ENCODE measurements around the gene PATJ.
"Not testable (repeated sequence)": the region's sequence is repeated elsewhere in the genome, so short reads cannot be mapped to it uniquely, and the experiment has no call there.

PATJ gene

DNA sequence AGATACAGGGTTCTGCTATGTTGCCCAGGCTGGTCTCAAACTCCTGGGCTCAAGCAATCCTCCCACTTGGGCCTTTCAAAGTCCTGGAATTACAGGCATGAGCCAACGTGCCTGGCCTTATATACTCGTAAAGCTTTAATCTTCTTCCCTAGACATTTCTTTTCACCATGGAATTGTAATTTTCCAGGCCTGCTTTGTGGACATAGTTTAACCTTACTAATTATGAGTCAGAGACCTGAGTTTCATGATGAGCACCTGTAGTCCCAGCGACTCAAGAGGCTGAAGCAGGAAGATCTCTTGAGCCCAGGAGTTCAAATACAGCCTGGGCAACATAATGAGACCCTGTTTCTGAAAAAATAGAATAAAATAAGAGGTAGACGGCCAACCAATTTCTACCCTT is 12.3 kb downstream of the PATJ start:
- Histone ChIP-seq H3K9ac (ENCODE audit: low read length) (no peak overlapping the region), H3K36me3 (ENCODE audit: insufficient read depth, low read length) (no peaks in the 10 kb centered on the region), H3K4me3 (ENCODE audit: low read depth in 1 of 2, low read length in 2 of 2) (no peak overlapping the region), H3K27ac (ENCODE audit: low read depth, low read length) (no peak overlapping the region), H3K9me3 (ENCODE audit: low read length) (no peaks in the 10 kb centered on the region), H3K27me3 (ENCODE audit: control insufficient read depth in 1 of 2, insufficient read depth in 2 of 2, low read length in 2 of 2) (no peaks in the 10 kb centered on the region), H3K4me1 (ENCODE audit: insufficient read depth, low read length) (no peaks in the 10 kb centered on the region)

GRCh38 chr1:61756773-61757172 is 14.5 kb downstream of the PATJ start:
- H3K4me1 ChIP-seq (ENCODE audit: insufficient read depth, low read length), result no peaks in the 10 kb centered on the region
- no peak overlapping the region for H3K9ac ChIP-seq (ENCODE audit: low read length)
- H3K4me3 ChIP-seq (ENCODE audit: low read depth in 1 of 2, low read length in 2 of 2), result no peak overlapping the region
- no peaks in the 10 kb centered on the region for H3K9me3 ChIP-seq (ENCODE audit: low read length)
- no peak overlapping the region for H3K27ac ChIP-seq (ENCODE audit: low read depth, low read length)
- H3K36me3 ChIP-seq (ENCODE audit: insufficient read depth, low read length), result no peaks in the 10 kb centered on the region
- H3K27me3 ChIP-seq (ENCODE audit: control insufficient read depth in 1 of 2, insufficient read depth in 2 of 2, low read length in 2 of 2), result no peaks in the 10 kb centered on the region

DNA sequence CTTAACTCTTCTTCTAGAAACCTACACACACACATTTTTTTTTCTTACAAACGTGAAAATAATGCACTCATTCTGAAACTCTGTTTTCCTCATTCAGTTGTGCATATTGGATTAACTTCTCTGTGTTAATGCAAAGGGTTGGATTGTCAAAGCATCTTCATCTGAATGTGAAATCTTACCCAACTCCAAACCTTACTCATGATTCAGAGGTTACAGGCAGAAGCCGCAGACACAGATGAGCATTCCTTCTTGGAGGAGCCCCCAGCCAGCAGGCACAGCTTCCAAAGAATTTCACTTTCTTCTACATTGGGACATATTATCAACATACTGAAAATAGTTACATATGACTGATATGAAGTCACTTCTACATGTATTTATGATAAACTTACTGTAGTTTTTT is 15.7 kb downstream of the PATJ start:
- Histone ChIP-seq H3K9me3 (ENCODE audit: low read length) (no peaks in the 10 kb centered on the region), H3K9ac (ENCODE audit: low read length) (no peak overlapping the region), H3K27me3 (ENCODE audit: control insufficient read depth in 1 of 2, insufficient read depth in 2 of 2, low read length in 2 of 2) (no peaks in the 10 kb centered on the region), H3K36me3 (ENCODE audit: insufficient read depth, low read length) (no peaks in the 10 kb centered on the region), H3K4me1 (ENCODE audit: insufficient read depth, low read length) (no peaks in the 10 kb centered on the region), H3K4me3 (ENCODE audit: low read depth in 1 of 2, low read length in 2 of 2) (no peak overlapping the region), H3K27ac (ENCODE audit: low read depth, low read length) (no peak overlapping the region)

- Histone ChIP-seq H3K9me3 (ENCODE audit: low read length) (no peaks in the 10 kb centered on the region), H3K27ac (ENCODE audit: low read depth, low read length) (no peak overlapping the region), H3K36me3 (ENCODE audit: insufficient read depth, low read length) (no peaks in the 10 kb centered on the region)
These were observed 27.9 kb downstream of the PATJ start for GRCh38 chr1:61770131-61770530.

GRCh38 chr1:61776091-61776490 is 33.8 kb downstream of the PATJ start:
- no peak overlapping the region for H3K27ac ChIP-seq (ENCODE audit: low read depth, low read length)
- no peaks in the 10 kb centered on the region for H3K4me1 ChIP-seq (ENCODE audit: insufficient read depth, low read length)
- H3K9ac ChIP-seq (ENCODE audit: low read length), result no peak overlapping the region
- H3K4me3 ChIP-seq (ENCODE audit: low read depth in 1 of 2, low read length in 2 of 2), result no peak overlapping the region
- H3K9me3 ChIP-seq (ENCODE audit: low read length), result no peaks in the 10 kb centered on the region
- H3K27me3 ChIP-seq (ENCODE audit: control insufficient read depth in 1 of 2, insufficient read depth in 2 of 2, low read length in 2 of 2), result no peaks in the 10 kb centered on the region
- no peaks in the 10 kb centered on the region for H3K36me3 ChIP-seq (ENCODE audit: insufficient read depth, low read length)

More at GRCh38 chr1:61770131-61770530, 27.9 kb downstream of the PATJ start:
- no peaks in the 10 kb centered on the region for H3K4me1 ChIP-seq (ENCODE audit: insufficient read depth, low read length)
- no peaks in the 10 kb centered on the region for H3K27me3 ChIP-seq (ENCODE audit: control insufficient read depth in 1 of 2, insufficient read depth in 2 of 2, low read length in 2 of 2)
- H3K9ac ChIP-seq (ENCODE audit: low read length), result no peak overlapping the region
- no peak overlapping the region for H3K4me3 ChIP-seq (ENCODE audit: low read depth in 1 of 2, low read length in 2 of 2)

DNA sequence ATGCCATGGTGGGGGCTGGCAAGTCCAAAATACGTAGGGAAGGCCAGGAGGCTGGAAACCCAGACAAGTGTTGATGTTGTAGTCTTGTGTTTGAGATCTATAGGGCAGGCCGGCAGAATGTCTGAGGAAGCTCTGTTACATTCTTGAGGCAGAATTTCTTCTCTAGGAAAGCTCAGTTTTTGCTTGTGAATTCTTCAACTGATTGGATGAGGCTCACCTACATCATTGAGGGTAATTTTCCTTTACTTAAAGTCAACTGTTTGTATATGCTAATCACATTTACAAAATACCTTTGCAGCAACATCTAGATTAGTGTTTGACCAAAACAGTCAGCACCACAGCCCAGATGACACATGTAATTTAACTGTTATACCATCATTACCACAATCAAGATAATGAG is 37.0 kb downstream of the PATJ start:
- H3K9me3 ChIP-seq (ENCODE audit: low read length), result no peaks in the 10 kb centered on the region
- H3K4me1 ChIP-seq (ENCODE audit: insufficient read depth, low read length), result no peaks in the 10 kb centered on the region
- H3K4me3 ChIP-seq (ENCODE audit: low read depth in 1 of 2, low read length in 2 of 2), result no peak overlapping the region
- no peak overlapping the region for H3K27ac ChIP-seq (ENCODE audit: low read depth, low read length)
- H3K27me3 ChIP-seq (ENCODE audit: control insufficient read depth in 1 of 2, insufficient read depth in 2 of 2, low read length in 2 of 2), result no peaks in the 10 kb centered on the region
- H3K36me3 ChIP-seq (ENCODE audit: insufficient read depth, low read length), result no peaks in the 10 kb centered on the region
- H3K9ac ChIP-seq (ENCODE audit: low read length), result no peak overlapping the region

DNA sequence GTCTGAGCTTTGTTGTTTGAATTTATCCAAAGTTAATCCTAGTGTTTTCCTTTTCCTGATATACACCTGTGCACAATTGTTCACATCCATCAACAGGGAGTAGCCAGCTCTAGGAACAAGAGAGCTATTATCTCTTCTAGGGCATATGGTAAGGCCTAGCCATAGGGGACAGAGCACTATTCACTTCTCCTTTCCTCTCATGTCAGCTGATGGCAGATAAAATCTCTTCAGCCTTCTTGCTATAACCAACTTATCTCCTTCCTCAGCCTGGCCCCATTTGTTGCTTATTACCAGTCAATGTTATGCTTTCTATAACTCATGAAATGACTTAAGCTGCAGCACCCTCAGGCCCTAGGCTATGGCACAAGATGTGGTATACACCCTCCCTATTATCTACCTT is 38.9 kb downstream of the PATJ start:
- no peak overlapping the region for H3K4me3 ChIP-seq (ENCODE audit: low read depth in 1 of 2, low read length in 2 of 2)
- H3K27ac ChIP-seq (ENCODE audit: low read depth, low read length), result no peak overlapping the region

GRCh38 chr1:61782771-61783170 is 40.5 kb downstream of the PATJ start:
- H3K36me3 ChIP-seq (ENCODE audit: insufficient read depth, low read length), result no peaks in the 10 kb centered on the region
- H3K27me3 ChIP-seq (ENCODE audit: control insufficient read depth in 1 of 2, insufficient read depth in 2 of 2, low read length in 2 of 2), result no peaks in the 10 kb centered on the region
- H3K4me1 ChIP-seq (ENCODE audit: insufficient read depth, low read length), result no peaks in the 10 kb centered on the region
- H3K9me3 ChIP-seq (ENCODE audit: low read length), result no peaks in the 10 kb centered on the region
- H3K9ac ChIP-seq (ENCODE audit: low read length), result no peak overlapping the region
- no peak overlapping the region for H3K4me3 ChIP-seq (ENCODE audit: low read depth in 1 of 2, low read length in 2 of 2)
- no peak overlapping the region for H3K27ac ChIP-seq (ENCODE audit: low read depth, low read length)

More for the DNA sequence above, 38.9 kb downstream of the PATJ start:
- H3K4me1 ChIP-seq (ENCODE audit: insufficient read depth, low read length), result no peaks in the 10 kb centered on the region
- no peaks in the 10 kb centered on the region for H3K9me3 ChIP-seq (ENCODE audit: low read length)
- no peaks in the 10 kb centered on the region for H3K27me3 ChIP-seq (ENCODE audit: control insufficient read depth in 1 of 2, insufficient read depth in 2 of 2, low read length in 2 of 2)
- no peak overlapping the region for H3K9ac ChIP-seq (ENCODE audit: low read length)
- H3K36me3 ChIP-seq (ENCODE audit: insufficient read depth, low read length), result no peaks in the 10 kb centered on the region

DNA sequence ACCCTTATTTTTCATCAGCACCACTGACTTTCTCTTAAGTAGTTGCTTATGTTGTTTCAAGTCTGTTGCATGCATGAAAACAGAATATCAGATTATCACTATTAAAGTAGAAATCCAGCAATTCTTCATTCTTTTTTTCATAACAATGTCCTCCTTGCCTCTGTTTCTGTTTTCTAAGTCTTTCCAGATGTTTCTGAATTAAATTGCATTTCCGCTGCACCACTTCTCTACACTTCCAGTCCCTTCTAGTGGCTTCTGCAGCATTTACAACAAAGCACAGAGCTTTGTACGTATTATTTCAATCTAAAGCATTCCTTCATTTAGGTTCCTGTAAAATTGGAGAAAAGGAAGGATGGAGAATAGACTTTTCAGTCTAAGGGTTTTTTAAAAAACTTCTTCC is 42.4 kb downstream of the PATJ start:
- no peak overlapping the region for H3K9ac ChIP-seq (ENCODE audit: low read length)
- no peaks in the 10 kb centered on the region for H3K36me3 ChIP-seq (ENCODE audit: insufficient read depth, low read length)
- H3K9me3 ChIP-seq (ENCODE audit: low read length), result no peaks in the 10 kb centered on the region
- H3K4me3 ChIP-seq (ENCODE audit: low read depth in 1 of 2, low read length in 2 of 2), result no peak overlapping the region
- H3K4me1 ChIP-seq (ENCODE audit: insufficient read depth, low read length), result no peaks in the 10 kb centered on the region
- no peaks in the 10 kb centered on the region for H3K27me3 ChIP-seq (ENCODE audit: control insufficient read depth in 1 of 2, insufficient read depth in 2 of 2, low read length in 2 of 2)
- no peak overlapping the region for H3K27ac ChIP-seq (ENCODE audit: low read depth, low read length)

GRCh38 chr1:61790837-61791236 is 48.6 kb downstream of the PATJ start:
- Histone ChIP-seq H3K9ac (ENCODE audit: low read length) (no peak overlapping the region), H3K4me3 (ENCODE audit: low read depth in 1 of 2, low read length in 2 of 2) (no peak overlapping the region), H3K36me3 (ENCODE audit: insufficient read depth, low read length) (no peaks in the 10 kb centered on the region), H3K27ac (ENCODE audit: low read depth, low read length) (no peak overlapping the region), H3K4me1 (ENCODE audit: insufficient read depth, low read length) (no peaks in the 10 kb centered on the region), H3K9me3 (ENCODE audit: low read length) (no peaks in the 10 kb centered on the region), H3K27me3 (ENCODE audit: control insufficient read depth in 1 of 2, insufficient read depth in 2 of 2, low read length in 2 of 2) (no peaks in the 10 kb centered on the region)

DNA sequence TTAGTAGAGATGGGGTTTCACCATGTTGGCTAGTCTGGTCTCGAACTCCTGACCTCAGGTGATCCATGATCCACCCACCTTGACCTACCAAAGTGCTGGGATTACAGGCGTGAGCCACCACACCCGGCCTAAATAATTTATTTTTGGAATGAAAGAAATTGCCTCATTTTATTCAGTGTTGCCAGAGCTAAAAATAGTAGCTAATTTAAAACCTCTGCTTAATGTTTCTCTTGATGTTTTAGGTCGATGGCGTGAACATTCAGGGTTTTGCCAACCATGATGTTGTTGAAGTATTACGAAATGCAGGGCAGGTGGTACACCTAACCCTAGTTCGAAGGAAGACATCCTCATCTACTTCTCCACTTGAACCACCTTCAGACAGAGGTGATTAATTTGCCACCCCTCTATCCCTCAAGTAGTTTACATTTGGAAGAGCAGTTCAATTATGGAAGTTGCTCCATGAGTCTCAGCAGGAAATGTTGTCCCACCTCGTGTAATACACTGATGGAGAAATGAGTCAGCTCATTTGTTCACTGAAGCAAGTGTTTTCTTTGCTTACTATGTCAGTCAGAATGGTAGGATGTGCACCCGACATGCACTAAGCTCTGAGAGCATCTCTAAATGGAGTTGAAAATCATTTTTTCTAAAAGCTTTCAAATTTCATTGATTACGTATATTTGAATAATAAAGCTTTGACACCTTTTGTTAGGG is 54.9 kb downstream of the PATJ start:
- Histone ChIP-seq H3K4me1 (ENCODE audit: insufficient read depth, low read length) (no peaks in the 10 kb centered on the region), H3K9me3 (ENCODE audit: low read length) (no peaks in the 10 kb centered on the region), H3K27me3 (ENCODE audit: control insufficient read depth in 1 of 2, insufficient read depth in 2 of 2, low read length in 2 of 2) (no peaks in the 10 kb centered on the region), H3K4me3 (ENCODE audit: low read depth in 1 of 2, low read length in 2 of 2) (no peak overlapping the region), H3K9ac (ENCODE audit: low read length) (no peak overlapping the region), H3K27ac (ENCODE audit: low read depth, low read length) (no peak overlapping the region), H3K36me3 (ENCODE audit: insufficient read depth, low read length) (no peaks in the 10 kb centered on the region)

DNA sequence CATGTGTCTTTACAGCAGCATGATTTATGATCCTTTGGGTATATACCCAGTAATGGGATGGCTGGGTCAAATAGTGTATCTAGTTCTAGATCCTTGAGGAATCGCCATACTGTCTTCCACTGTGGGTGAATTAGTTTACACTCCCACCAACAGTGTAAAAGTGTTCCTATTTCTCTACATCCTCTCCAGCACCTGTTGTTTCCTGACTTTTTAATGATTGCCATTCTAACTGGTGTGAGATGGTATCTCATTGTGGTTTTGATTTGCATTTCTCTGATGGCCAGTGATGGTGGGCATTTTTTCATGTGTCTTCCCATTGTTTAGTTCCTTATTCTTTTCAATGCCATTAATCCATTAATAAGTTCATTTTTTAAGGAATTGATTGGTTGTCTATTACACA is 58.8 kb downstream of the PATJ start:
- not testable (repeated sequence) for H3K27me3 ChIP-seq (ENCODE audit: control insufficient read depth in 1 of 2, insufficient read depth in 2 of 2, low read length in 2 of 2); H3K4me3 ChIP-seq (ENCODE audit: low read depth in 1 of 2, low read length in 2 of 2); H3K36me3 ChIP-seq (ENCODE audit: insufficient read depth, low read length); H3K4me1 ChIP-seq (ENCODE audit: insufficient read depth, low read length); H3K9ac ChIP-seq (ENCODE audit: low read length); H3K9me3 ChIP-seq (ENCODE audit: low read length); H3K27ac ChIP-seq (ENCODE audit: low read depth, low read length)

Data from muscle layer of colon (tissue), 2 donors.